Endothelial cell (in vitro differentiated cells): Measurements from ENCODE around the gene MXI1. TPM values are rescaled to one million over a fixed set of nuclear protein-coding genes. Genes with fewer than 3 reads are reported as not detected.

Experiments
- DNase-seq: peaks from one replicate; pipeline ENCODE4 v3.0.0; 2021; ENCODE audit warnings: low spot score
- H3K27ac Mint-ChIP-seq: one replicate; pipeline ENCODE4 v1.8.0; 2021; ENCODE audit warnings: mixed read lengths, inconsistent platforms; ENCODE audit not compliant: unreplicated experiment
- H3K27me3 Mint-ChIP-seq: one replicate; pipeline ENCODE4 v1.8.0; 2021; ENCODE audit warnings: mild to moderate bottlenecking, moderate library complexity, mixed read lengths, inconsistent platforms; ENCODE audit not compliant: unreplicated experiment
- H3K36me3 Mint-ChIP-seq: one replicate; pipeline ENCODE4 v1.8.0; 2021; ENCODE audit warnings: mild to moderate bottlenecking, low read depth, mixed read lengths, inconsistent platforms; ENCODE audit not compliant: unreplicated experiment
- H3K4me1 Mint-ChIP-seq: one replicate; pipeline ENCODE4 v1.8.0; 2021; ENCODE audit warnings: mild to moderate bottlenecking, mixed read lengths, inconsistent platforms; ENCODE audit not compliant: unreplicated experiment
- H3K4me3 Mint-ChIP-seq: one replicate; pipeline ENCODE4 v1.8.0; 2021; ENCODE audit warnings: mild to moderate bottlenecking, mixed read lengths, inconsistent platforms; ENCODE audit not compliant: unreplicated experiment
- H3K9me3 Mint-ChIP-seq: one replicate; pipeline ENCODE4 v1.8.0; 2021; ENCODE audit warnings: mixed read lengths, inconsistent platforms; ENCODE audit not compliant: unreplicated experiment
- CTCF ChIP-seq: fragments of 200-600 bp; sonication (generic); IDR thresholded peaks from one replicate; pipeline ENCODE4 v1.5.0; 2021; ENCODE audit warnings: antibody characterized with exemption; ENCODE audit not compliant: unreplicated experiment
- total RNA-seq: library from RNA; stranded (reverse); fragmentation: NEBNext Ultra II Directional; extraction: Animal tissue kit (Norgen Biotek cat#: 25700); gene quantifications from one replicate; pipeline ENCODE4 v1.2.1, GENCODE V29; 2021; ENCODE audit not compliant: unreplicated experiment

MXI1 gene
- total RNA-seq, 1 donor from 2014 or later = 10.3 TPM

GRCh38 chr10:110277591-110277990 is 70.2 kb downstream of the MXI1 start:
- TF ChIP-seq CTCF = no peak
- no peaks in the 10 kb centered on the region for H3K27me3 Mint-ChIP-seq
- H3K4me3 Mint-ChIP-seq = no peak overlapping the region
- no peaks in the 10 kb centered on the region for H3K4me1 Mint-ChIP-seq
- H3K9me3 Mint-ChIP-seq = no peaks in the 10 kb centered on the region
- no peak for DNase-seq
- H3K36me3 Mint-ChIP-seq = no peaks in the 10 kb centered on the region
- no peak overlapping the region for H3K27ac Mint-ChIP-seq

DNA sequence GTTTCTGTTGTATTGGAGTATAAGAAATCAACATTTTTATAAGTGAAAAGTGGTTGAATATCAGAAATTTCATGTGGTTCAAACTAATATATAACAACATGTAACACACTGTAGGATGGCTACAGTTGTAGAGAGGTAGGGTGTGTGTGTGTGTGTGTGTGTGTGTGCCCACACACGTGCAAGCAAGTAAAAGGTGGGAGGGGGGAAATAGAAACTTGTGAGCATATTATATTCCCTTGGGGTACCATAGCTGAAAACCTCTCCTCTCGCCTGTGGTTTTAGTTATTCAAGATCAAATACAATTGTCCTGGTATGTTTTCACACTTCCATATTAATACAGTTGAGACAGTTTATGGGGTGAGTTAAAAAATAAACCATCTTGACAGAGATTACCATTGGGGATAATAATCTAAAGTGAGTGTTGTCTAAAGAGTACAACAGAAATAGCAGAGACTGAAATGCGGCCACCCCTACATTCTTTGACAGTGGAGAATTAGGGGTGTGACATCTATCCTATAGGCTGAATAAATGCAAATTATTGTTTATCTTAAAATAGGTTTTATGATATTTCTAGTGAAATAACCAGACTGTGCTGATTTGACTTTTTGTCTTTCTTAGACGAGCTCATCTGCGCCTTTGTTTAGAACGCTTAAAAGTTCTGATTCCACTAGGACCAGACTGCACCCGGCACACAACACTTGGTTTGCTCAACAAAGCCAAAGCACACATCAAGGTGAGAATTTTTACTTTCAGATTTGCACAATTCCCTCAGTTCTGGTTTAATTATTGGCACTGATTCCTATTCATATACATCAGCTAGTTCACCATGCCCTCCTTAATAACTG is 71.4 kb downstream of the MXI1 start:
- H3K4me1 Mint-ChIP-seq = no peaks in the 10 kb centered on the region
- DNase-seq = no peak
- TF ChIP-seq CTCF = no peak
- no peaks in the 10 kb centered on the region for H3K9me3 Mint-ChIP-seq
- no peaks in the 10 kb centered on the region for H3K27me3 Mint-ChIP-seq
- no peaks in the 10 kb centered on the region for H3K36me3 Mint-ChIP-seq
- no peak overlapping the region for H3K27ac Mint-ChIP-seq
- no peak overlapping the region for H3K4me3 Mint-ChIP-seq

DNA sequence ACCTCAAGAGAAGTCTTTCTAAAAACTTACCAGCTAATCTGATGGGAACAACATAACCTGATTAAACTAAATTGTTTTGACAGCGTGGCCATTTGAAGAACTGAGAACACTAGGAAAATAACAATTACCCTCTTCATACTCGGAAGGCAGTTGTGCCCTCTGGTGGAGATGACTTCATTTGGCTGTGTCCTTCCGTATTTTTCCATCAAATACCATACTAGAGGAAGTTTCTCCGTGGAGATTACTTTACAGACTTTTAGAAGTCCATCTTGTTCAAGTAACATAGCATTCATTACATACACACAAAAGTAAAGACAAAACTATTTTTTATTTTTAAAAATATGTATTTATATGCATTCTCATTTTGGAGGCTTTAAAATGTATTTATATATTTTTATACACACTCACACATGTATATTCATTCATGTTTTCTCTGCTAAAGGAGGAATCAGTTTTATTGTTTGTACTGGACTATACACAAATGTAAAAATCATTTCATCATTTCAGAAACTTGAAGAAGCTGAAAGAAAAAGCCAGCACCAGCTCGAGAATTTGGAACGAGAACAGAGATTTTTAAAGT is 72.1 kb downstream of the MXI1 start:
- Mint-ChIP-seq H3K27me3 (no peaks in the 10 kb centered on the region), H3K27ac (no peak overlapping the region), H3K36me3 (no peaks in the 10 kb centered on the region), H3K9me3 (no peaks in the 10 kb centered on the region), H3K4me1 (no peaks in the 10 kb centered on the region), H3K4me3 (no peak overlapping the region)
- DNase-seq = peak; percentile 47
- peak; percentile 45 for TF ChIP-seq CTCF

DNA sequence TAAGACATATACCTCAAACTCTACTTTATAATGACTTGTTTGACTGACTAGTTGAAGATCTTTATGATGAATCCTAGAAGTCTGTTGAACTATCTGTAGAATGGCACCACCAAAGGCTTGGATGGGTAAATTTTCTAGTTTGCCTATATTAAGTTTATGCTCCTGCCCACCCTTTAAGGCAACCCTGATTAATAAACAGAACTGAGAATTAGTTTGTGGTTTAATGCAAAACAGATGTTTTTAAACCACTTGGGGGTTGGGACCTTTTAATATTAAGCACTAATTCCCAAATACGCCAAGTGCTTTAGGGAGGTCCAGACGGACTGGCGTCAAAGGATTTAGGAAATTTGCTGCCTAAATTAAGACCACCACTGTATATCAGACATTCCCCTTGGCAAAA is 76.9 kb downstream of the MXI1 start:
- TF ChIP-seq CTCF = no peak
- H3K27ac Mint-ChIP-seq = no peak overlapping the region
- H3K36me3 Mint-ChIP-seq = no peaks in the 10 kb centered on the region
- no peak for DNase-seq
- no peaks in the 10 kb centered on the region for H3K27me3 Mint-ChIP-seq
- H3K9me3 Mint-ChIP-seq = no peaks in the 10 kb centered on the region
- H3K4me1 Mint-ChIP-seq = no peaks in the 10 kb centered on the region
- no peak overlapping the region for H3K4me3 Mint-ChIP-seq

- DNase-seq = no peak
- no peak for TF ChIP-seq CTCF
- no peaks in the 10 kb centered on the region for H3K36me3 Mint-ChIP-seq
- H3K27me3 Mint-ChIP-seq = no peaks in the 10 kb centered on the region
- no peak overlapping the region for H3K4me3 Mint-ChIP-seq
- H3K27ac Mint-ChIP-seq = no peak overlapping the region
- no peaks in the 10 kb centered on the region for H3K4me1 Mint-ChIP-seq
- H3K9me3 Mint-ChIP-seq = no peaks in the 10 kb centered on the region
Observed at GRCh38 chr10:110285501-110285900, 78.1 kb downstream of the MXI1 start.
